HepG2 (cell line): ENCODE data around the gene FZD8. TPM values are rescaled to one million over a fixed set of nuclear protein-coding genes. Genes with fewer than 3 reads are reported as not detected.

ENCODE experiments used
- ATAC-seq: fragments of 200-7000 bp; cut with Tn5 transposase; 3 replicates; pipeline ENCODE4 v1.9.1; 2020; ENCODE audit warnings: mild to moderate bottlenecking, moderate library complexity
- BruUV-seq: library from RNA; stranded (reverse); fragments of 400-500 nt; replicated peaks from 2 replicates; lab custom pipeline; 2021; lab: Mats Ljungman, UMichigan
- CTCF ChIA-PET: fragments of 300-600 bp; formaldehyde crosslinking; extraction: SDS; loops from one replicate; lab custom pipeline; 2021; ENCODE audit warnings: low total read pairs, inconsistent platforms, low intra/inter-chr PET ratio; lab: Yijun Ruan, JAX
- POLR2A ChIA-PET: fragments of 350-600 bp; sonication (Branson Sonifier 250); formaldehyde crosslinking; loops from one replicate; lab custom pipeline; 2020; ENCODE audit warnings: antibody characterized with exemption, inconsistent platforms; lab: Yijun Ruan, JAX
- DNase-seq: peaks from one replicate; pipeline ENCODE4 v3.0.0-alpha.2; 2015; ENCODE audit warnings: low spot score
- FAIRE-seq: peaks from 3 replicates; lab custom pipeline; 2011; peaks lifted over from hg19 to GRCh38; lab: Jason Lieb, UNC
- H2AFZ ChIP-seq: one replicate; pipeline ENCODE4 v1.6.1; 2011; ENCODE audit warnings: low read length, inconsistent platforms
- H3K27ac ChIP-seq: fragments of 300-600 bp; 3 replicates; pipeline ENCODE4 v1.8.0; 2011; ENCODE audit warnings: mixed run types, mild to moderate bottlenecking, mixed read lengths, low read length, inconsistent platforms; ENCODE audit not compliant: insufficient read depth; ENCODE audit errors: extremely low read length
- H3K27me3 ChIP-seq, 2 experiments: fragments of 200-600 bp in 1 of 2; 2 replicates in 1 of 2; 3 replicates in 1 of 2; pipeline versions ENCODE4 v1.6.0 to v1.8.0; 2011; ENCODE audit warnings: low read length in 2 of 2, mild to moderate bottlenecking in 2 of 2, moderate library complexity in 2 of 2, inconsistent platforms in 1 of 2; ENCODE audit not compliant: insufficient read depth in 2 of 2, control insufficient read depth in 1 of 2
- H3K36me3 ChIP-seq, 2 experiments: fragments of 200-600 bp in 1 of 2; replicated peaks in 1 of 2; 2 replicates in 1 of 2; 3 replicates in 1 of 2; pipeline versions ENCODE4 v1.5.1 to v1.8.0; 2011; ENCODE audit warnings: low read length in 2 of 2, inconsistent platforms in 1 of 2; ENCODE audit not compliant: insufficient read depth in 2 of 2, control insufficient read depth in 1 of 2
- H3K4me1 ChIP-seq: 2 replicates; pipeline ENCODE4 v1.5.1; 2012; ENCODE audit warnings: low read length, inconsistent platforms; ENCODE audit not compliant: insufficient read depth
- H3K4me2 ChIP-seq: 2 replicates; pipeline ENCODE4 v1.6.0; 2011; ENCODE audit warnings: low read depth, low read length, inconsistent platforms
- H3K4me3 ChIP-seq, 3 experiments: fragments of 200-600 bp in 1 of 3; sonication (generic), shearing (Covaris generic) in 1 of 3; replicated peaks in 1 of 3; 2 replicates each; pipeline ENCODE4 v1.5.1; 2011 to 2016; ENCODE audit warnings: low read length in 3 of 3, inconsistent platforms in 2 of 3, low read depth in 2 of 3, mild to moderate bottlenecking in 2 of 3, control low read depth in 1 of 3, mixed read lengths in 1 of 3; ENCODE audit not compliant: insufficient read depth in 1 of 3
- H3K79me2 ChIP-seq: one replicate; pipeline ENCODE4 v1.6.1; 2011; ENCODE audit warnings: low read length, inconsistent platforms; ENCODE audit not compliant: insufficient read depth
- H3K9ac ChIP-seq: 2 replicates; pipeline ENCODE4 v1.6.0; 2011; ENCODE audit warnings: mild to moderate bottlenecking, low read depth, low read length, inconsistent platforms; ENCODE audit not compliant: insufficient read depth
- H3K9me3 ChIP-seq: 2 replicates; pipeline ENCODE4 v1.5.1; 2012; ENCODE audit warnings: mild to moderate bottlenecking, low read length
- H4K20me1 ChIP-seq: 2 replicates; pipeline ENCODE4 v1.6.0; 2011; ENCODE audit warnings: inconsistent platforms, mild to moderate bottlenecking, low read length, moderate library complexity; ENCODE audit not compliant: insufficient read depth
- BATF2 ChIP-seq: sonication (generic); formaldehyde crosslinking; IDR thresholded peaks from 2 replicates; pipeline ENCODE4 v1.8.0; 2022; ENCODE audit warnings: mild to moderate bottlenecking, missing genetic modification reagents, moderate library complexity
- CREB3 ChIP-seq: sonication (generic); formaldehyde crosslinking; IDR thresholded peaks from 2 replicates; pipeline ENCODE4 v1.5.0; 2020; ENCODE audit warnings: missing genetic modification reagents
- FOXC1 ChIP-seq: sonication (generic); formaldehyde crosslinking; IDR thresholded peaks from 2 replicates; pipeline ENCODE4 v1.8.0; 2022; ENCODE audit warnings: mild to moderate bottlenecking, missing genetic modification reagents, borderline replicate concordance
- GABPA ChIP-seq, 2 experiments: IDR thresholded peaks; 2 replicates each; pipeline ENCODE4 v1.6.1; 2011 to 2016; ENCODE audit warnings: low read depth in 2 of 2, low read length in 1 of 2, missing biosample characterization in 1 of 2, missing genetic modification characterization in 1 of 2
- KDM6A ChIP-seq: IDR thresholded peaks from 2 replicates; pipeline ENCODE4 v1.6.1; 2016; ENCODE audit warnings: low read depth
- LCORL ChIP-seq, 2 experiments: fragments of 450-650 bp in 1 of 2; sonication (generic) in 1 of 2; formaldehyde crosslinking in 1 of 2; IDR thresholded peaks; 2 replicates each; pipeline versions ENCODE4 v1.5.0 to v1.6.1; 2017 to 2020; ENCODE audit warnings: antibody characterized with exemption in 1 of 2, missing genetic modification reagents in 1 of 2
- MTF2 ChIP-seq: sonication (generic); formaldehyde crosslinking; IDR thresholded peaks from 2 replicates; pipeline ENCODE4 v1.5.0; 2020; ENCODE audit warnings: missing genetic modification reagents, borderline replicate concordance
- NR2F1 ChIP-seq, 2 experiments: fragments of 450-650 bp in 1 of 2; formaldehyde crosslinking in 1 of 2; IDR thresholded peaks; 2 replicates each; pipeline versions ENCODE4 v1.5.0 to v1.6.1; 2016 to 2020; ENCODE audit warnings: mild to moderate bottlenecking in 1 of 2, missing compliant biosample characterization in 1 of 2, missing genetic modification reagents in 1 of 2, moderate library complexity in 1 of 2
- ONECUT2 ChIP-seq: sonication (generic); formaldehyde crosslinking; IDR thresholded peaks from 2 replicates; pipeline ENCODE4 v1.4.0; 2020; ENCODE audit warnings: missing genetic modification reagents
- PPARG ChIP-seq: conservative IDR thresholded peaks from 2 replicates; pipeline ENCODE4 v1.6.1; 2016; ENCODE audit warnings: missing biosample characterization, missing genetic modification reagents
- SALL2 ChIP-seq: sonication (generic); formaldehyde crosslinking; IDR thresholded peaks from 2 replicates; pipeline ENCODE4 v1.8.1; 2023; ENCODE audit warnings: mild to moderate bottlenecking, missing genetic modification reagents, inconsistent platforms
- SOX13 ChIP-seq, 3 experiments: fragments of 450-650 bp in 1 of 3; sonication (generic) in 1 of 3; formaldehyde crosslinking in 1 of 3; IDR thresholded peaks in 2 of 3; conservative IDR thresholded peaks in 1 of 3; 2 replicates each; pipeline versions ENCODE4 v1.5.0 to v1.6.1; 2016 to 2020; ENCODE audit warnings: antibody characterized with exemption in 1 of 3, mild to moderate bottlenecking in 1 of 3, missing compliant biosample characterization in 1 of 3, missing genetic modification reagents in 1 of 3, moderate library complexity in 1 of 3
- TBX2 ChIP-seq: sonication (generic); formaldehyde crosslinking; IDR thresholded peaks from 2 replicates; pipeline ENCODE4 v1.5.0; 2020; ENCODE audit warnings: missing genetic modification reagents, mild to moderate bottlenecking, borderline replicate concordance
- ZBTB46 ChIP-seq: sonication (generic); formaldehyde crosslinking; IDR thresholded peaks from 2 replicates; pipeline ENCODE4 v1.4.0; 2020; ENCODE audit warnings: mild to moderate bottlenecking, missing genetic modification reagents, borderline replicate concordance
- ZNF136 ChIP-seq: sonication (generic); formaldehyde crosslinking; IDR thresholded peaks from 2 replicates; pipeline ENCODE4 v1.8.1; 2022; ENCODE audit warnings: low read depth, mild to moderate bottlenecking, moderate library complexity, missing genetic modification reagents
- ZNF256 ChIP-seq: sonication (generic); formaldehyde crosslinking; conservative IDR thresholded peaks from 2 replicates; pipeline ENCODE4 v1.4.0; 2020; ENCODE audit warnings: missing genetic modification reagents
- ZNF260 ChIP-seq: sonication (generic); formaldehyde crosslinking; IDR thresholded peaks from 2 replicates; pipeline ENCODE4 v1.4.0; 2020; ENCODE audit warnings: missing genetic modification reagents, low read depth, mild to moderate bottlenecking, borderline replicate concordance
- ZNF605 ChIP-seq: sonication (generic); formaldehyde crosslinking; IDR thresholded peaks from 2 replicates; pipeline ENCODE4 v1.8.0; 2022; ENCODE audit warnings: mild to moderate bottlenecking, missing genetic modification reagents
- ZNF660 ChIP-seq: sonication (generic); formaldehyde crosslinking; IDR thresholded peaks from 2 replicates; pipeline ENCODE4 v1.5.1; 2020; ENCODE audit warnings: mild to moderate bottlenecking, low read depth, missing genetic modification reagents, borderline replicate concordance
- ZNF713 ChIP-seq: sonication (generic); formaldehyde crosslinking; IDR thresholded peaks from 2 replicates; pipeline ENCODE4 v1.4.0; 2020; ENCODE audit warnings: mild to moderate bottlenecking, missing genetic modification reagents
- ZNF782 ChIP-seq: sonication (generic); formaldehyde crosslinking; IDR thresholded peaks from 2 replicates; pipeline ENCODE4 v1.4.0; 2020; ENCODE audit warnings: missing genetic modification reagents, mild to moderate bottlenecking, borderline replicate concordance
- WGBS: methylation state at CpG from one replicate; pipeline ENCODE4 v1.1.6; 2017; ENCODE audit warnings: low lambda C conversion rate; 5-methylcytosine and 5-hydroxymethylcytosine counted together
- in situ Hi-C: cut with HindIII; loops from 2 replicates; pipeline ENCODE4 v1.10.0; 2017; ENCODE audit warnings: low pct_unique_long_range_greater_than_20kb; ENCODE audit not compliant: extremely low pct_ligation_motif_present
- intact Hi-C: fragments of 100-400 bp; cut with micrococcal nuclease; formaldehyde crosslinking; loops from one replicate; pipeline ENCODE4 v1.10.0; 2022; ENCODE audit not compliant: unreplicated experiment
- polyA plus RNA-seq, 8 experiments: library from polyadenylated mRNA; depleted of rRNA in 3 of 8; stranded (reverse) in 7 of 8; unstranded in 1 of 8; fragments of >200 nt; fragmentation: Illumina TruSeq in 4 of 8; extraction: Trizol in 4 of 8; gene quantifications; 2 replicates each; pipeline versions ENCODE4 v1.2.1 to v1.2.3, GENCODE V29; 2011 to 2016; ENCODE audit warnings: low read depth in 4 of 8, missing spikeins in 1 of 8, mixed read lengths in 1 of 8; ENCODE audit not compliant: insufficient read depth in 1 of 8
- total RNA-seq, 5 experiments: library from RNA; depleted of rRNA; stranded (reverse); fragments of >200 nt; fragmentation: Illumina TruSeq; extraction: Trizol; gene quantifications; 2 replicates each; pipeline ENCODE4 v1.2.3, GENCODE V29; 2016; ENCODE audit warnings: low read depth in 1 of 5

The FZD8 gene
- total and polyA plus RNA-seq, 2 of the 13 experiments (the other 11 are each of a cell fraction or from before 2014, with no cell fraction given) = 0.05 to 0.07 TPM

GRCh38 chr10:35606430-35606829, 35.7 kb downstream of the FZD8 start (continued):
- no peak for TF ChIP-seq BATF2 (CRISPR knock-in tag)
- TF ChIP-seq ZNF256 (CRISPR knock-in tag) = no peak

DNA sequence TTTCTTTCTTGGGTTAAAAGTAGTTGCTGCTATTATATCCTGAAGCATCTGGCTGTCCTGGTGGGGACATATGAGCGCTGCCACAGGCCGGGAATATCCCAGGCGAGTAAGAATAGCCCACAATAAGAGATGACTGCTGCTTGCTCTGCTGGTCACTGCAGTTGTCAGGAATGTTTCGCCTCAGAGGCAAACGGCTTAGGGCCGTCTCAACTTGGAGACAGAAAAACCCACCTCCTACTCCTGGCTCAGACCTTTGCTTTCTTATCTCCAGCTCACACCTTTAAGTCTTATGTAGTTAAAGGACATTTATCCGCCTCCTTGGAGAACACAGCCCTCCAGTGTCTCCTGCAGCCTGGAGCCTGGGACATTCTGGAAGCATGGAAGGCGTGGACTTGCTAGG, 36.9 kb downstream of the FZD8 start, which contains the start of gene GJD4:
Gene GJD4 (plus strand): TSS at position 151 of the 400 bp plus-strand sequence. CDS start 227 bp downstream, at position 378.
- no peak within 1 kb of the TSS for H3K9ac ChIP-seq
- TF ChIP-seq SOX13 (IDR thresholded peaks at IDR 0.05) (no peak), SOX13 (CRISPR knock-in tag; conservative IDR thresholded peaks at IDR 0.05 in 1 of 2, IDR thresholded peaks at IDR 0.05 in 1 of 2) (no peak), NR2F1 (CRISPR knock-in tag; IDR thresholded peaks at IDR 0.05) (no peak), ZNF136 (CRISPR knock-in tag) (no peak), LCORL (IDR thresholded peaks at IDR 0.05) (no peak), LCORL (CRISPR knock-in tag; IDR thresholded peaks at IDR 0.05) (no peak), ZBTB46 (CRISPR knock-in tag) (no peak), GABPA (IDR thresholded peaks at IDR 0.05; ENCODE audit: low read depth, low read length) (no peak), GABPA (CRISPR knock-in tag; IDR thresholded peaks at IDR 0.05; ENCODE audit: low read depth) (no peak), ZNF260 (CRISPR knock-in tag) (no peak), ONECUT2 (CRISPR knock-in tag) (no peak), ZNF660 (CRISPR knock-in tag) (no peak), CREB3 (no peak), ZNF782 (CRISPR knock-in tag) (no peak), ZNF713 (CRISPR knock-in tag) (no peak), KDM6A (CRISPR knock-in tag) (no peak), SALL2 (CRISPR knock-in tag) (no peak), PPARG (CRISPR knock-in tag) (no peak), MTF2 (CRISPR knock-in tag) (no peak), TBX2 (CRISPR knock-in tag) (no peak), FOXC1 (no peak), ZNF605 (CRISPR knock-in tag) (no peak)

More for the DNA sequence above, 36.9 kb downstream of the FZD8 start, which contains the start of gene GJD4:
- CTCF ChIA-PET = no interaction called here
- H3K4me3 ChIP-seq = no peak within 1 kb of the TSS
- in situ Hi-C loops (no loop called here), intact Hi-C loops (no loop called here)
- H3K79me2 ChIP-seq = no peaks in the 10 kb centered on the region
- ATAC-seq = peak; percentile 51; the same call in 2 of the 3 replicates
- no peak within 1 kb of the TSS for H2AFZ ChIP-seq
- H3K9me3 ChIP-seq = 0 out of 2 replicates have a peak, but pooled peaks cover 6% of the 10 kb centered on the region
- H3K36me3 ChIP-seq = no peaks in the 10 kb centered on the region
- DNase-seq = no peak
- no TSS peak for BruUV-seq
- no peak within 1 kb of the TSS for H3K4me2 ChIP-seq
- H4K20me1 ChIP-seq = no peaks in the 10 kb centered on the region
- WGBS = 39% methylated on average over 7 of the region's 8 CpGs
- H3K27ac ChIP-seq = no peak within 1 kb of the TSS
- POLR2A ChIA-PET = no interaction called here
- FAIRE-seq = no peak
- H3K4me1 ChIP-seq = no peaks in the 10 kb centered on the region
- no peaks in the 10 kb centered on the region; a peak in 1 of 5 replicates for H3K27me3 ChIP-seq
